GM04504 (cell line): ENCODE data around the gene BMP2K.
A peak's percentile ranks its signal among the peaks of the same experiment; 100 is the strongest.

Source experiments
- DNase-seq: peaks from one replicate; pipeline ENCODE4 v3.0.0-alpha.2; 2012; ENCODE audit warnings: low read depth

BMP2K gene

GRCh38 chr4:78776079-78776728 is at the start of gene BMP2K:
Gene BMP2K, plus strand, starts transcription at chr4:78776350. Its CDS starts 194 bp downstream, at chr4:78776544.
- peak; percentile 51 for DNase-seq

DNA sequence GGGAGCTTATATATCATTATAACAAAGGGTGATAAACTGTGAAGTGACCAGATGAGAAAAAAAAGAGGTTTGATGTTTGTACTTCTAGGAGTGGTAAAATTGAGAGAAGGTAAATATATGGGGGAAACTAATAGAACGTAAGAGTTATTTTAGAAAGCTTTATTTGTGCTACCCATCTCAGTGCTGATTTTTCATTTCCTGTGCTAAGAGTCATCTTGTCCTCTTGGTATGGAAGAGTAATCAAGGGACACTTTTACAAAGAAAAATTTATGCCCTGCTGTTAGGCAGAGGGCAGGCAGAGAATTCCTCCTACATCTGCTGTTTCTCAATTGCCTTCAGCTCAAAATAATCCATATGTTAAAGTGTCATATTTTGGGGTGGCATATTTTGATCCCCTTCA is 49.6 kb upstream of the BMP2K start:
- DNase-seq: no peak

GRCh38 chr4:78732332-78733104 is 43.6 kb upstream of the BMP2K start:
- no peak for DNase-seq

DNA sequence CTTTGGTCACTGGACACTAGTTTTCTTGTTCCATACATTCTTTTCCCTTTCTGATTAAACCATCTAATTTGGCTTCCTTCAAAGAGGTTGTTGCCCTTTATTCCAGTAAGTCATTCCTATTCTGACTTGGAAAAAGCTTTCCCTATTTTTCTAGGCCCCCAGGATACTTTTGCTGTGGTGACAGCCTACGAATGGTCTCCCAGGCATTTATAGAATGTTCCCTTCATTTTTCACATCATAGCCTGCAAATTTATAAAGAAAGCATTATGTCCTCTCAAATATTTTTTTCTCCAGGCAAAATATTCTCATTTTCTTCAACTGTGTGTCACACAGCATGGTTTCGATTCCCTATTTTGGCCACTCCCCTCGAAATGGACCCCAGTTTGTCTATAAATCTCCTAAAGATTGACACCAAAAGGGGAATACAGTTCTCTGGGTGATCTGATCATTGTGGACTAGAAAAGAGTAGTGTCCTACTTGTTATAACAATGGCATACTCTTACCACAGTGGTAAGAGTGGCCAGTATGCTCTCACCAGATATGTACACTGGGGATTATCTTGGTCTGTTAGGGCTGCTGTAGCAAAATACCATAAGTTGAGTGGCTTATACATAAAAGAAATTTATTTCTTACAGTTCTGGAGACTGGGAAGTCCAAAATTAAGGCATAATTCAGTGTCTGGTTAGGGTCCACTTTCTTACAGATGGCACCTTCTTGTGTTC is 41.5 kb upstream of the BMP2K start:
- DNase-seq: no peak

GRCh38 chr4:78735697-78736096 is 40.5 kb upstream of the BMP2K start:
- no peak for DNase-seq

DNA sequence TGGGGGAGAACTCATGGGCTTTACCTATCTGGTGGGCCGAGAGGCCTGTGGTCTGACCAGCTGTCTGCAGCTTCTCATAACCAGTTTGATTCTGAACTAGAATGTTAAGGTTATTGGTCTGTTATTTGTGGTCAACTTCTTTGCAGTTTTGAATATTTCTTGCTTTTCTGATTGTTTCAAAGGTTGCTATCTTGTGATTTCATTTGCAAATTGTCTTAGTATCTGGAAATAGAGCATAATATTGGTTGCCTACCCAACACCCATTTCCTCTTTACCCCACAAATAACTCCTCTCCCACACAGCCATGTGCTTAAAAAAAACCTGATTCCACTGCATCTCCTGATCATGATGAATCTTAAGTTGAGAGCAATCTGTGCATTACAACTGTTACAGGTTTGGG is 39.1 kb upstream of the BMP2K start:
- no peak for DNase-seq

DNA sequence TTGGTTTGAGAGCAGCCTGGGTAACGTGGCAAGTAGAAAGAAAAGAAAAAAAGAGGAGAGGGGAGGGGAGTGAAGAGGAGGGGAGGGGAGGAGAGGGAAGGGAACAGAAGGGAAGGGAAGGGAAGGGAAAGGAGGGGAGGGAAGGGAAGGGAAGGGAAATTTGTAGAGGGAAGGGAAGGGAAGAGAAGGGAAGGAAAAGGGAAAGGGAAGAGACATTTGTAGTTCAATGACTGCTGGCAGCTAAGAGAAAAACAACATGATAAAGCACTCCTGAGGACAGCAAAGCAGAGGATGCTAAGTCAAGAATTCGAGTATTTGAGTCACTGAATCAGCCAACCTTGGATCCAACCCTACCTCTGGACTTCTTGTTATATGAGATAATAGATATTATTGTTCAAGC is 38.2 kb upstream of the BMP2K start:
- no peak for DNase-seq

GRCh38 chr4:78742300-78742699 is 33.9 kb upstream of the BMP2K start:
- DNase-seq: no peak

DNA sequence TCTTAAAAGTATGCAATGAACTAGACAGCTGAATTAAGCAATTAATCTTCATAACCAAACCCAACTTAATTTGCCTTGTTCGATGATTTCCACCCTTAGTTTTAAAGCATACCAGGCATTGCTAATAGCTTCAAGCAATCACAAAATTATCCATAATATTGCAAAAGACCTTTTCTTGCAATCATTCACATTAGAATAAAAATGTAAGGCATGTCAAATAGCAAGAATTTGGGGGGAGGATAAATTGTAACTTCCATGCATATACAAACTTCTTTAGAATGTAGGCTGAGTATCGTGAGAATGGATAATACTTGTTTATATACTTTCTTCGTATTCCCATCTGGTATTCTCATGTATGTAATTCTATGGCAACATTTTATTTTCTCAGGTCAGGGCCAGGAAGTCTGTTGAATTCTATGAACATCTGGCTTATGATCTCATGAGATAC is 28.7 kb upstream of the BMP2K start:
- DNase-seq: peak; percentile 87

DNA sequence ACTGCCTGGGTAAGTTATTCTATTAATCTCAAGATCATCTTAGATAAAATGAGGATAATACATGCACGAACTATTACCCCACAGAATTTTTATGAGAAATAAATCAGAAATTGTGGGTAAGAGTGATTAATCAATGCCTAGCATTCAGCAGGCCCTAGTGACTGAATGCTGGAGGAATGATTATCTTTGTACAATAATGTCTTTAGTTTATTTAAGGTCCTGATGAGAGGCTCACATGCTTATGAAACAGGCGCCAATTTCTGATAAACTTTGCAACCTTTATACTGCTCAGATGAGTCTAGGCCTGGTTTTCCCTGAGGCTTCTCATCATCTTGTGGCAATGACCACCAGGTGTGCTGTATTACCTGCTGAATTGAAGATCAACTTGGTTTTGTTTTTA is 27.8 kb upstream of the BMP2K start:
- DNase-seq: no peak

DNA sequence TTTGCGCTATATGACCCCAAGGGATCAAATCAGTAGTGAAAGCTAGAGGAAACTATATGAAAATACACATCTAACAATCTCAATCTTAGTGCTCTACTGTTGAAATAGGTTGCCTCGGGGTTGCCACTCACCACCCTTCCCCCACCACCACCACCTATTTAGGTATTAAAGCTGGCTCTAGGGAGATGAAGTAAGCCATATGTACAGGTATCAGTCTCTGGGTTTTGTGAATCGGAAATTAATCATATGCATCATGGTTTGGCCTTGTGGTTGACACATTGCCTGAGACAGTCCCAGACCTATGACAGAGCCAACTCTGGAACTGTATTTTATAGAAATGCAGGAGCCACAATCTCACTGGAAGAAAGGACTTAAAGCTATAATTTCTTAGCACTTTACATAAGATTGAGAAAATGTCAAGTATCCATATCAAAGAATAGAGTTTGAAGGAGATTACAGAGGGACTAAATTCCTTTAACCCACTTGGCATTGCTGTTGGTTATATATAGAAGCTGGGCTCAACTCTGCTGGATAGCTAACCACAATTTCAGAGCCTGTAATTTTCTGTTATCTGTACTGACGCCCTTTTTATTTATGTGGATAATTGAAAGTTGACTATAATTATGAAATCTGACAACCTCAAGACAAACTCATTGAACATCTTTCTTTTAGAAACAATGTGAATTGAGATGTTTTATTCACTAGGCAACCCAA is 26.7 kb upstream of the BMP2K start:
- no peak for DNase-seq

DNA sequence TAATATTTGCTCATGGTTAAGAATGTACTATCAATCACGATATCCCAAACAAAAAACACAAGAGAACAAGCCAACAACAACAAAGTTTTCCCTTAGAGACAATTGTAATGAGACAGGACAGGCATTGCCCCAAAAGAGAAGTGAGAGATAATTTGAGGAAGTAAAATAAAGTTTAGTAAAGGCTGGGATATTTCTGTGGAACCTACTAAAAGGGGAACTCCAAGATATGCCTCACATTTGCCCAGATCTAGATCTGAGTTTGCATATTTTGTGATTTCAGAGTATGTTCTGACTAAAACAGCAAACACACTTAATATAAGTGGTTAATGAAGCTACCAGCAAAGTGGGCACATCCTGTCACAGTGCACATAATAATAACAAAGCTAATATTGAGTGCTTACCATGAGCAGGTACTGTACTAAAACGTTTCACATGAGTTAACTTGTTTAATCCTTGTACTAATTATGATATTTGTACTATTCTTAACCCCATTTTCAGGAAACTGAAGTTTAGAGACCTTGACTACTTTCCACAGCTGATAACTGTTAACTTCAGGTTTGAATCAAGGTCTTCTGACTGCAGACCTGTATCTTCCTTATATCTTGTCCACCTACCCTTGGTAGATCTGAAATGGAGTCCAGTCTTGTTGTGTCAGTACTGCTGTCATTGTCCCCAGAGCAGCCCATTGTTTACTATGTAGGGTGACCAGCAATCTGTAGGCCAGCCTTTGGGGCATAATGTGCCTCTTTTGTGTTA is 26.0 kb upstream of the BMP2K start:
- no peak for DNase-seq

DNA sequence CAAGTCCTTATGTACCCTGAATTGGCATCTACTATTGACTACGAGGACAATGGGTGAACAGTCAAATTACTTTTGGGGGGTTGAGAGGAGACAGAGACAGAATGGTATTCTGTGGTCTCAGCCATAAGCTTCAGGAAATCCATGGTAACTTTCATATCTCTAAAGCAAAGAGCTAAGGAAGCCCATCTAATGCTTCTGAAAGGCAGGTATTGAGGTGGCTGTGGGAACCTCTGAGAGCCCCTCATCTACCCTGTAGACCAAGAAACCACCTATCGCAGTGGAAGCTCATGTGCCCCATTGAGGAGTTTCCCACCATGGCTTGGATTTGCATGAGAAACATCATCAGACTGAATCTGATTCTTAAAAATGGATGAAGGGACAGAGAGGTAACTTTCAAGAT is 23.1 kb upstream of the BMP2K start:
- DNase-seq: no peak

- DNase-seq: no peak
These were observed 21.3 kb upstream of the BMP2K start for GRCh38 chr4:78754872-78755271.

GRCh38 chr4:78756137-78756536 is 20.0 kb upstream of the BMP2K start:
- no peak for DNase-seq

- DNase-seq: no peak
These were observed 19.4 kb upstream of the BMP2K start for GRCh38 chr4:78756776-78757175.

DNA sequence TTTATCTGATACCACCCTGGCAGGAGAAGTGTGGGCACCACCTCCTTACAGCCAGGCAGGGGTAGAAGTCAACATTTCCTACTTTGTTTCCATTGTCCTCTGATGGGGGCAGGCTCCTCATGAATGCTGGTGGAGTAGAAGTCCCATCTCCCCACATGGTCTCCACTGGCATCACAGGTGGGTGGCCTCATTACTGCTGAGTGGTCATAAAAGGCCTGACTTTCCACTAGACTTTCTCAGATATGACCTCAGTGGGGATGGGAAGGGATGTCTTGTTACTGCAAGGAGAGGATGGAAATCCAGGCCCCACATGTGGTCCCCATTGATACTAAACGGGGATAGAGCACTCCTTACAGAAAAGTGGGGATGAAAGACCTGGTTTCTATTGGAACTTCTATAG is 18.6 kb upstream of the BMP2K start:
- no peak for DNase-seq

DNA sequence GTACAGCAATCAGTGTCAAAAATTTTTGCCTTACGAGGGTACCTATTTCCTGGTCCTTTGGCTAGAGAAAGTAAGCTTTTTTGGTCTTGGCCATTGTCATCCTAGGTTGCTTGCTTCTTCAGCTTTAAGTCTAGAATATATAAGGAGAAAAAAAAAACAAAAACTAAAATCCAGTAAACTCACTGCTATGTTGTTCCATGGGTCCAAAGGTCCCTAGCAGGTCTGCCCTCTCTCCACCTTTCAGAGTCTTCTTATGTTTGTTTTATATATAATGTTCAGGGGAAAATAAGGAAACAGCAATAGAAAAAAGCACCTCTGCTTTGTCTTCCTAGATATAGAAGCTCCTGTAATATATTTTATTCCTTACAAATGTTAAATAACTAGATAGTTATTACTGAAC is 18.1 kb upstream of the BMP2K start:
- no peak for DNase-seq

DNA sequence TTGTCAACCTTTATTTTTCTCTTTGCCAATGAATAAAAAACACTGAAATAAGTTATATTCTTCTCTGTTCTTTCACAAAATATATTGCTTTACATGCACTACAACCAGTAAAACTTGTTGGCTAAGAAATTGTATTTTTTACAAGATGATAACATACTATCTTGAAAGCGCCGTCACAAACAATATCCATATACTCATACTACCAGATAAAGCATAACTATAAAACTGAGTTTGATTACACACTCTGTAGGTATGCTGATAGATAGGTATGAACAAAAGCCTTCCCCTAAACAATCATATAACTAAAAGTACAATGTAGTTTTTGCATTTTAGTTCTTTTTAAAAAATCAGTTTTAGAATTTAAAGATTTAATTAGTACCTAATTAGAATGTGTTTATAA is 13.6 kb upstream of the BMP2K start:
- DNase-seq: no peak

DNA sequence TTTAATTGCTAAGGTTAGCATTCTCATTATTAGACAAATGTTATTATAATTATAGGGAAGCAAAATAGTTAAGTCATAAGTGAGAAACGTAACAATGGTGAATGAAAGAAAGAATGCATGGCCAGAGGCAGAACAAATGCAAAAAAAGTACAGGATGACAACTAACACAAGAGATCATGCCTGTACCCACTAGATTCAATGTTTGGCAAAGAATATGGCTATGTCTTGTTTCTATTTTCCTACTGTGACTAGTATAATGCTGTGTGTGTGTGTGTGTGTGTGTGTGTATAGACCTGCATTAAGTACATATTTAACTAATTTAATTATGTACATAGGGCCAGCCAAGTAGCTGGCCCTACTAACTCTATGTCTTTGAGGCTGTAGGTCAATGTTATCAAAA is 12.9 kb upstream of the BMP2K start:
- no peak for DNase-seq

DNA sequence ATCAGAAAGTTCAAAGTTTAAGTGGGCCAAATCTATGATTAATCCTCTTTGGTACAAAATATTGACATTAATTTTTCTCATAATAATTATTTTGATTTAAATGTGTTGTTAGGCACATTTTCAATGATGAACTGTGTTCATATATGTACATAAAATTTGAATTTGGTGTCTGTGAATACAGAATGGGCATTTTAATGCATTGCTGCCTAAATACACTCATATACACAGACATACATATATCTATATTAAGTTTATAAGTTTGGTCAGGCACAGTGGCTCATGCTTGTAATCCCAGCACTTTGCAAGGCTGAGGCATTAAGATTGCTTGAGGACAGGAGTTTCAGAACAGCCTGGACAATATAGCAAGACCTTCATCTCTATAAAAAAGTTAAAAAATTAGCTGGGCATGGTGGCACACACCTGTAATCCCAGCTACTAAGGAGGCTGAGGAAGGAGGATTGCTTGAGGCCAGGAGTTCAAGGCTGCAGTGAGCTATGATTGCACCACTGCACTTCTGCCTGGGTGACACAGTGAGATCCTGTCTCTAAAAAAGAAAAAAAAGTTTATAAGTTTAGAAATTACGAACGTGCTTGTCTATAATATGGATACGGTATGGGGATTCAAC is 12.3 kb upstream of the BMP2K start:
- DNase-seq: no peak
